Activated naive CD4-positive, alpha-beta T cell (primary cell): ENCODE data around the gene PLCB2.

Source experiments
- DNase-seq, 4 experiments: peaks; one replicate each; lab custom pipeline; 2025; lab: John Stamatoyannopoulos, UW

Gene PLCB2

GRCh38 chr15:40249477-40250303 is 58.0 kb downstream of the PLCB2 start:
- DNase-seq = no peak

GRCh38 chr15:40248006-40248783 is 59.5 kb downstream of the PLCB2 start:
- DNase-seq = no peak

GRCh38 chr15:40247406-40247971 is 60.2 kb downstream of the PLCB2 start:
- no peak for DNase-seq

GRCh38 chr15:40246496-40247280 is 61.0 kb downstream of the PLCB2 start:
- no peak for DNase-seq

DNA sequence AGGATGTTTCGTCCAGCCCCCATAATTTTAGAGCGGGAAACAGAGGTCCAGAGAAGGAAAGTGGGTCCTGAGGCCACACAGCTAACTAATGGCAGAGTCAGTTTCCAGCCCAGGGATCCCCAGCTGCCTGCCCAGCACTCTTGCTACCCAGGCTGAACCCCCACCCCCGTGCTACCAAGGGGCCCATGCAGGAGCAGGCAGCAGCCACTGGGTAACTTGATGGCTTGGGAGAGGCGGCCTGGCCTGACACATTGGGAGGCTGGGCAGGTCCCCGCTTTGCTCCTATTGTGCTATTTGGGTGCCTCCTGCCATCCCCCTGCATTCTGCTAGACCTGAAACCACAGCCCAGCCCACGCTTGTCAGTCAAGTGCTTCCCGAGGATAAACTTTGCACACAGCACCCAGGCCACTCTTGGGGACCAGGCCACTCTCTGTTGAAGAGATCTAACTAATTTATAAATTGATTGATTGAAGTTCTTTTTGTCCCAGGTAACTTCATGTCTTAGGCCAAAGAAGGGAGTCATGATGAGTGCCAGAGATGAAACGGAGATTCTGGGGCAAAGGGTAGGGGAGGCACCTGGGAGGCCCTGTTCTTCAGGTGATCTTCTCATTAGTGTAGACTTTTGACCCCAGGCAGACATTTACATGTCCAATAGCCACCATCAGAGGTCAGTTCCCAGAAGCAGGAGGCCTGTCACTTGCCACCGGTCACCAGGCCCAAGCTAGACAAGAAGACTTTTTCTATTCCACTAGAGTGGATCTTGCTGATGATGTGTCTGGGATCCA is 61.9 kb downstream of the PLCB2 start:
- no peak for DNase-seq

- DNase-seq = no peak
Observed at GRCh38 chr15:40244961-40245523, 62.7 kb downstream of the PLCB2 start.

GRCh38 chr15:40243126-40243810 is 64.5 kb downstream of the PLCB2 start:
- DNase-seq = no peak

DNA sequence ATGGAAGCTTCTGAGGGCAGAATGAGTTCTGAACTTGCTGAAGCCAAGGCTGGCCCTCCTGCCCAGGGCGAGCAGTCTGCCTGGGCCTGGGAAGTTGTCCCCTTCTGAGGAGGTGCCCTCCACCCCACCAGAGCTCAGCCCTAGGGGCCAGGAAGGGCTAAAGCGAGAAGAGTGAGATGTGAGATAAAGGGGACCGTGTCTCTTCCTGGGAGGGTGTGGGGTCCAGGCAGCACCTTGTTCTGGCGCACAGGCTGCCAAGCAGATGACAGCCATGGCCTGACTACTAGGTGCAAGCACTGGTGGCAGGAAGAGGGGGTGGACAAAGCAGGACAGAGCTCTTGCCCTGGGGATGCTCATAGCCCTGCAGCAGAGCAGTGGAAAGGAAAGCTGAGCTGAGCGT is 65.1 kb downstream of the PLCB2 start:
- no peak for DNase-seq

DNA sequence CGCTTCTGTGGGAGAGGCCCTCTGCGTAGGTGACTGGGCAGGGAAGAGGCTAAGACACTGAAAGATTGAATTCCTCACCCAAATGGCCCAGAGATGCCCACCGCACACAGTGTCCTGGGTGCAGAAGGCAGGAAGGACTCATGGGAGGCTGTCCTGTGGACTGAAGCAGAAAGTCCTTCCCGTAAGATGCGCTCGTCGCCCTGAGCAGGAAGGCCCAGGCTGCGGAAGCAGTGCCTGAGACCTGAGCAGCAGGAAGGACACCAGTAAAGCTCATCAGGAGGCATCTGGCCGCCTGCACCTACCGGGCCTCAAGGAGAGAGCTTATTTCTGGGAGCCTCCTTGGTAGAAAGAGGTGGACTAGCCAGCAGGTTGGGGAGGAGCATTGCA is 65.5 kb downstream of the PLCB2 start:
- no peak for DNase-seq

- DNase-seq = no peak
Observed at GRCh38 chr15:40241269-40242212, 66.2 kb downstream of the PLCB2 start.

GRCh38 chr15:40240619-40241221 is 67.0 kb downstream of the PLCB2 start:
- no peak for DNase-seq

DNA sequence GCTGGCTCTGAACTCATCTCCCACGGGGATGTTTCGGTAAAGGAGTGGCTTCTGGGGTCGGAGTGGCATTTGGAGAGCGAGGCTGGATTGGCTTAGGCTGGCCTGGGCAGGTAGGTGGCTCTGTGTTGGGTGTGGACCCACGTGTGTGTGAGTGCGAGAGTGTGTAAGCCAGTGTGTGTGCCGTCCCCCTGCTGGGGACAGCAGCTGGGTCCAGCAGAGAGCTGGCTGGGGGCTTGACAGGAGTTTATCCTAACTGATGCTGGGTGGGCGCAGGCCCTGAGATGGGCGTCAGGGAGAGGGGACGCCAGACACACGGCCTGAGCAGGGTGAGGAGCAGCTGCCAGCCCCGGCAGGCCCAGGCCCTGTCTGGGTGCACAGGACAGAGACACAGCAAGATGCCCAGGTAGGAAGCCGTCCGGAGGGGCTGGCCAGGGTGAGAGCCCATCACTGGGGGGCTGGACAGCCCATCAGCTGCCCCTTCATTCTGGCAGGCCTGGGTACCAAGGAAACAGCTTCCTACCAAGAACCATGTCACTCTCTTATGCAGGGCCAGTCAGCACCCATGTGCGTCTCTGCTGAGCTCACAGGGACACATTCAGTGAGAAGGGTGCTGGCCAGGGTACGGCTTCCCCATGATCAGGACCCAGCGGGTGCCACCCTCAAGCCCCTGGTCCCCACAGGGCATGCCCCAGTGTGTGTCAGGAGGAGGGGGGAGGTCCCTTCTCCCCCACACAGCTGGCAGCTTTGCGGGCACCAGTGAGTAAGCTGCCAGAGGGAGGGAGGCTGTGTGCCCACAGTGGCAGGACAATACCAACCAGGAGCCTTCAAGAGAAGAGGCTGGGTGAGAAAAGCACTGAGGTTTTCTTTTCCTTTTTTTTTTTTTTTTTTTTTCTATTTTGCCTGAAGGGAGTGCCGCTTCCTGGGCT is 67.8 kb downstream of the PLCB2 start:
- DNase-seq = no peak

GRCh38 chr15:40239404-40239692 is 68.4 kb downstream of the PLCB2 start:
- DNase-seq = no peak

GRCh38 chr15:40238532-40239403 is 69.0 kb downstream of the PLCB2 start, which contains the start of gene PAK6:
Gene PAK6 (plus strand): TSS chr15:40239063. CDS start chr15:40264786, 25,723 bp downstream.
- DNase-seq = no peak
